Measurements from ENCODE around the gene GRIK2.

- no peak for TF ChIP-seq EZH2 (IDR thresholded peaks at IDR 0.05; ENCODE audit: borderline replicate concordance, low read depth, low read length, severe bottlenecking)
- no peak for TF ChIP-seq MAX (IDR thresholded peaks at IDR 0.05; ENCODE audit: insufficient read depth, insufficient read length)
- no peak for TF ChIP-seq CTCF (IDR thresholded peaks at IDR 0.05; ENCODE audit: extremely low read depth in 1 of 2, insufficient read depth in 1 of 2, low read depth in 1 of 2, low read length in 2 of 2)
Observed at GRCh38 chr6:101733899-101734298, 340.4 kb downstream of the GRIK2 start.

Measured in endothelial cell of umbilical vein (primary cell).